Activated CD4-positive, alpha-beta memory T cell treated with anti-CD3 and anti-CD28 coated beads, Interleukin-2, amount 10 ng/mL, durations not matched to agents 7 days and 5 days (primary cell): Measurements from ENCODE around the gene XPNPEP1. TPM values are rescaled to one million over a fixed set of nuclear protein-coding genes. Genes with fewer than 3 reads are reported as not detected.
"Not testable (repeated sequence)": the region's sequence is repeated elsewhere in the genome, so short reads cannot be mapped to it uniquely, and the experiment has no call there.

ENCODE experiments used
- CTCF ChIA-PET: fragments of 350-600 bp; sonication (Branson Sonifier 250); formaldehyde crosslinking; loops from one replicate; lab custom pipeline; 2021; ENCODE audit warnings: antibody characterized with exemption, inconsistent platforms; lab: Charles Lee
- POLR2A ChIA-PET: fragments of 350-600 bp; sonication (Branson Sonifier 250); formaldehyde crosslinking; loops from one replicate; lab custom pipeline; 2021; ENCODE audit warnings: antibody characterized with exemption; lab: Charles Lee
- DNase-seq: peaks from one replicate; pipeline ENCODE4 v3.0.0-alpha.2; 2020
- H3K27ac Mint-ChIP-seq: one replicate; pipeline ENCODE4 v1.8.0; 2021; ENCODE audit warnings: mild to moderate bottlenecking, mixed read lengths
- H3K27me3 Mint-ChIP-seq: one replicate; pipeline ENCODE4 v1.8.0; 2021; ENCODE audit warnings: mixed read lengths
- H3K36me3 Mint-ChIP-seq: one replicate; pipeline ENCODE4 v1.8.0; 2021; ENCODE audit warnings: low read depth, mixed read lengths
- H3K4me1 Mint-ChIP-seq: one replicate; pipeline ENCODE4 v1.8.0; 2021; ENCODE audit warnings: mixed read lengths
- H3K4me3 Mint-ChIP-seq: one replicate; pipeline ENCODE4 v1.8.0; 2021; ENCODE audit warnings: mild to moderate bottlenecking, mixed read lengths
- H3K9me3 Mint-ChIP-seq: one replicate; pipeline ENCODE4 v1.8.0; 2021; ENCODE audit warnings: mixed read lengths
- total RNA-seq, 2 experiments: library from RNA; stranded (reverse); gene quantifications; one replicate each; pipeline ENCODE4 v1.2.3, GENCODE V29; 2021

Gene XPNPEP1
- total RNA-seq, 2 experiments from 2014 or later = 78.7 to 90.3 TPM

DNA sequence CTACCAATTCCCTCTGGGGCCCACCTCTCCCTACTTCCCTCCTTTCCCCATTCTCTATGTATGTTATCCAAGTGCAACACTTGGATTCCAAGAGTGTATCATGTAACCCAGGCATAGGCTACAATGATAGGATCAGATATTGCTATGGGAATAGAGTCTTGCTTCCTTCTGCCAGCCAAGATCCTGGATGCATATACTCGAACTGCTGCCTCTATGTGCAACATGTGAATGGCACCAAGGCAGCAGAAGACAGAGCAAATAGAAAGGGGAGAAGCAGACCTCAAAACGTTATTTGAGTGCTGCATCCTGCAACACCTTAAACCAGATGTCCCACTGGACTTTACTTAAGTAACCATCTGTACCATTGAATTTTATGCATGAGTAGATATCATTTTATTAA, 3.5 kb upstream of the XPNPEP1 start:
- no peak overlapping the region for H3K27ac Mint-ChIP-seq
- CTCF ChIA-PET = no interaction called here
- H3K36me3 Mint-ChIP-seq = peaks cover 8% of the 10 kb centered on the region
- POLR2A ChIA-PET = no interaction called here
- DNase-seq = no peak
- peaks cover 5% of the 10 kb centered on the region for H3K27me3 Mint-ChIP-seq
- H3K9me3 Mint-ChIP-seq = no peaks in the 10 kb centered on the region
- peaks cover 19% of the 10 kb centered on the region for H3K4me1 Mint-ChIP-seq
- H3K4me3 Mint-ChIP-seq = no peak overlapping the region

DNA sequence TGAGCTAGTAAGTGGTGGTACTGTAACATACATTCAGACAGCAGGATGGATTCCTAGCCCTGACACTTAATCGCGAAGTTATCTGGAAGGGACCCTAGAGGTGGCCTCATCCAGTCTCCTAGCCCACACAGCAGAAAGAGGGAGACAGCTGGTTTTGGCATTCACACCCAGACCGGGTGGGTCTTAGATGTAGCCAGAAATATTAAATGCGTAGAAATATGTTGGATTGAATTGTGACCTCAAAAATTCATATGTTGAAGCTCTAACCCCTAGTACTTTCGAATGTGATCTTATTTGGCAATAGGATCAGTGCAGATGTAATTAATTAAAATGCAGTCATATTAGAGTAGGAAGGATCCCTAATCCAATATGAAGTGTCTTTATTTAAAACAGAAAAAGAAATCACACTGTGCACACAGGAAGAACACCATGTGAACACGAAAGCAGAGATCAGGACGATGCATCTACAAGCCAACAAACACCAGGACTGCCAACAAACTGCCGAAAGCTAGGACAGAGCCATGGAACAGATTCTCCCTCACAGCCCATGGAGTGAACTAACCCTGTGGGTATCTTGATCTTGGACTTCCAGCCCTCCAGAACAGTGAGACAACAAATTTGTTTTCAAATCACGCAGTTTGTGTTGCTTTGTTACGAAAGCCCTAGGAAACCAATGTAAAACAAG, 2.9 kb upstream of the XPNPEP1 start:
- DNase-seq = no peak
- ChIA-PET POLR2A (no interaction called here), CTCF (interaction anchor here (1.3 kb wide), 1 partner anchor 42 kb away, joined by 4 read pairs; no protein-coding TSS in a partner anchor)
- Mint-ChIP-seq H3K9me3 (no peaks in the 10 kb centered on the region), H3K4me1 (peaks cover 25% of the 10 kb centered on the region), H3K27me3 (peaks cover 5% of the 10 kb centered on the region), H3K36me3 (peaks cover 15% of the 10 kb centered on the region), H3K4me3 (no peak overlapping the region), H3K27ac (no peak overlapping the region)

DNA sequence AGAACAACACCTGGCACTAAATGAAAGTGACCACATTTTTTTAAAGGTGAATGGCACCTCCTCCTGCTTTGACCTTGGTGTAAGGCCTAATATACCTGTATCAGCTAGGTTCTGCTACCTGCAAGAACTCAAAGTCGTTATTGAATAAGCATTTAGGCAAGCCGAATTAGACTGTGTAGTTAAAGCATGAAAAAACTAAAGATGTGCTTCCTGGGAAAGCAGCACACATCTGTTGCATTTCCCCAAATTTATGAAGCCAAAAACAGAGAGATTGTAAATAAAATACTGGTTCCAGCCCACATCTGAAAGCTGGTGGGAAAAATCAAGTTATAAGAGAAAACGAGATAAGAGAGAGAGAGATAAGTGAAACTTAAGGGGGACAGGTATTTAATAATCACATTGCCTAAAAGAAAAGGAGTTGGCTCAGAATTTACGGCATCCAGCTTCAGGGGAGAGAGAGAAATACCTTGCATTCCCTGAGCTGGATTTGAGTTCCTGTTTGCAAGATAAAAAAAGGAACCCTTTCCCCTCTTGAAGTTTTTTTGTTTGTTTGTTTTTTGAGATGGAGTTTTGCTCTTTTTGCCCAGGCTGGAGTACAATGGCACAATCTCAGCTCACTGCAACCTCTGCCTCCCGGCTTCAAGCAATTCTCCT, 1.8 kb upstream of the XPNPEP1 start:
- H3K27me3 Mint-ChIP-seq = peaks cover 5% of the 10 kb centered on the region
- ChIA-PET CTCF (interaction anchor here (1.3 kb wide), 1 partner anchor 41 kb away, joined by 4 read pairs; no protein-coding TSS in a partner anchor), POLR2A (interaction anchor here (0.6 kb wide), 1 partner anchor 326 kb away, joined by 3 read pairs; no protein-coding TSS in a partner anchor)
- no peak overlapping the region for H3K27ac Mint-ChIP-seq
- no peak for DNase-seq
- peaks cover 36% of the 10 kb centered on the region for H3K4me1 Mint-ChIP-seq
- H3K9me3 Mint-ChIP-seq = no peaks in the 10 kb centered on the region
- no peak overlapping the region for H3K4me3 Mint-ChIP-seq
- peaks cover 19% of the 10 kb centered on the region for H3K36me3 Mint-ChIP-seq

DNA sequence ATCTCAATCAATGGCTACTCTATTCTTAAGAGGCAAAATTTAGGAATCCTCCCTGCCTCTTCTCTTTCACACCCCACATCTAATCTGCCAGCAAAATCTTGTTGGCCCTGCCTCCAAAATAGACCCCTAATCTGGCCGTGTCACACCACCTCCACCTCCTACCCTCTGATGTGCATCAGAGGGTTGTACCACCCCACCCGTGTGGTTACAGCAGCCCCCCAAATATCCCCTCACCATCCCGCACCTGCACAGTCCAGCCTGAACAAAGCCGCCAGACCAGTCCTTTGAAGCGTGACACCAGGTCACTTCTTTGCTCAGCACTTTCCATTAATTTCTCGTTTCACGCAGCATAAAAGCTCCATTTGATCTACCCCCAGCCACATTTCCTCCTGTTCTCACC, 776 bp upstream of the XPNPEP1 start:
- no peaks in the 10 kb centered on the region for H3K9me3 Mint-ChIP-seq
- DNase-seq = no peak
- POLR2A ChIA-PET = interaction anchor here (1.0 to 2.0 kb wide), 4 partner anchors 10 to 21 kb away, joined by 3 to 8 read pairs (median 6); no protein-coding TSS in a partner anchor

DNA sequence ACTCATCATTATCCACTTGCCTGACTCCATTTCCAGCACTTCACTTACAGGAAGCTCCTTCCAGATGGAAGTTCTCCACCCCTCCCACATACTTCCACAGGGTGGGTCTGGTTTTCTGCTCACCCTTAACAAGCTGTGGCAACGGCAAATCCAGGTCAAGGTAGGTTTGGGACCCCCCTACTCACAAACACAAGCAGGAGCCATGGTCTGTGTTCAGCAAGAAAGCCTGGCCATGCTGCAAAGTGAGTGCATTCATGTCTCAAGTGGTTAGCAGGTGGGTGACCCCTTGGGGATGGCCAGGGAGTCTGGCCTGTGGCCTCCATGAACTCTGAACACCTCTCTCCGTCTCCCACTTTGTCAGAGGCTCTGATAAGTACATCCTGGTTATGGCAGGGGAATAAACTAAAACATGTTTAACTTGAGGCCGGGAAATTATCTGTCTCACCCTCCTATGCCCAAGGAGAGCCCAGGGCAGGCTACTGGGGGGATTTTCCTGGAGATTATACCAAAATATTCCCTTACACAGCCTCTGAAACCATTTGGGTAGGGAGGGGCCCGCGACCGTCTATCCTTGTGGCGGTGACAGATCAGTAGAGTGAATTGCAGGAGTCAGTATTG, 844 bp downstream of the XPNPEP1 start:
- H3K27ac Mint-ChIP-seq = peak overlapping the region; percentile 75
- peaks cover 23% of the 10 kb centered on the region for H3K36me3 Mint-ChIP-seq
- DNase-seq = no peak
- CTCF ChIA-PET = interaction anchor here (2.1 kb wide), 1 partner anchor 12 kb away, joined by 10 read pairs; no protein-coding TSS in a partner anchor
- no peaks in the 10 kb centered on the region for H3K9me3 Mint-ChIP-seq
- peaks cover 5% of the 10 kb centered on the region for H3K27me3 Mint-ChIP-seq
- peaks cover 52% of the 10 kb centered on the region for H3K4me1 Mint-ChIP-seq
- POLR2A ChIA-PET = interaction anchor here (1.1 to 2.9 kb wide), 5 partner anchors 12 to 38 kb away, joined by 3 to 17 read pairs (median 6); no protein-coding TSS in a partner anchor
- peak overlapping the region; percentile 88 for H3K4me3 Mint-ChIP-seq

More for the DNA sequence above, 776 bp upstream of the XPNPEP1 start:
- peaks cover 21% of the 10 kb centered on the region for H3K36me3 Mint-ChIP-seq
- no peak overlapping the region for H3K27ac Mint-ChIP-seq
- peaks cover 5% of the 10 kb centered on the region for H3K27me3 Mint-ChIP-seq
- H3K4me3 Mint-ChIP-seq = peak overlapping the region; percentile 57
- peaks cover 46% of the 10 kb centered on the region for H3K4me1 Mint-ChIP-seq
- CTCF ChIA-PET = interaction anchor here (1.1 to 1.3 kb wide), 2 partner anchors 15 to 40 kb away, joined by 3 read pairs; no protein-coding TSS in a partner anchor

DNA sequence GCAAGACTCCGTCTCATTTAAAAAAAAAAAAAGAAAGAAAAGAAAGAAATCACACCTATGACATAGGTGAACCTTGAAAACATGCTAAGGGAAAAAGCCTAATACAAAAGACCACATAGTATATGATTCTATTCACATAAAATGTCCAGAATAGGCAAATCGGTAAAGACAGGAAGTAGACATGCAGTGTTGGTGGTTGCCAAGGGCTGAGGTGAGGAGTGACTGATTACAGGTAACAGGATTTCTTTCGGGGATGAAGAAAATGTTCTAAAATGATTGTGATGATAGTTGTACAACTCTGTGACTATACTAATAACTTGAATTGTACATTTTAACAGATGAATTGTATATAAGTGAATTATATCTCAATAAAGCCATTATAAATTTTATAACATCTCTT, 3.3 kb downstream of the XPNPEP1 start:
- peak; percentile 43 for DNase-seq
- H3K4me3 Mint-ChIP-seq = no peak overlapping the region
- ChIA-PET CTCF (no interaction called here), POLR2A (interaction anchor here (1.0 to 2.9 kb wide), 2 partner anchors 10 to 17 kb away, joined by 4 to 17 read pairs; no protein-coding TSS in a partner anchor)
- no peaks in the 10 kb centered on the region for H3K27me3 Mint-ChIP-seq
- no peak overlapping the region for H3K27ac Mint-ChIP-seq
- peaks cover 35% of the 10 kb centered on the region for H3K36me3 Mint-ChIP-seq
- H3K9me3 Mint-ChIP-seq = no peaks in the 10 kb centered on the region
- H3K4me1 Mint-ChIP-seq = peaks cover 68% of the 10 kb centered on the region

DNA sequence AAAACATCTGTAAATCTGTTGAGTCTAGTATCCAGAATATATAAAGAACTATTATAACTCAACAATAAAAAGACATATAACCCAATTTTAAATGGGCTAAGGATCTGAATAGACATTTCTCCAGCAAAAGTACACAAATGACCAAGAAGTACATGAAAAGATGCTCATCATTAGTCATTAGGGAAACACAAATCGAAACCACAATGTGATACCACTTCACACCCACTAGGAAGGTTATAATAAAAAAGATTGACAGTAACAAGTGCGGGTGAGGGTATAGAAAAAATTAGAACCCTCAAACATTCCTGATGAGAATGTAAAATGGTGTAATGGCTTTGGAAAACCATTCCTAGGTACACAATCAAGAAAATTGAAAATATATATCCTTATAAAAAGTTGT, 4.1 kb downstream of the XPNPEP1 start:
- no peak for DNase-seq
- peaks cover 41% of the 10 kb centered on the region for H3K36me3 Mint-ChIP-seq
- H3K27ac Mint-ChIP-seq = no peak overlapping the region
- no peaks in the 10 kb centered on the region for H3K27me3 Mint-ChIP-seq
- ChIA-PET POLR2A (interaction anchor here (1.0 kb wide), 1 partner anchor 9 kb away, joined by 4 read pairs; no protein-coding TSS in a partner anchor), CTCF (no interaction called here)
- no peaks in the 10 kb centered on the region for H3K9me3 Mint-ChIP-seq
- no peak overlapping the region for H3K4me3 Mint-ChIP-seq
- peaks cover 69% of the 10 kb centered on the region for H3K4me1 Mint-ChIP-seq

DNA sequence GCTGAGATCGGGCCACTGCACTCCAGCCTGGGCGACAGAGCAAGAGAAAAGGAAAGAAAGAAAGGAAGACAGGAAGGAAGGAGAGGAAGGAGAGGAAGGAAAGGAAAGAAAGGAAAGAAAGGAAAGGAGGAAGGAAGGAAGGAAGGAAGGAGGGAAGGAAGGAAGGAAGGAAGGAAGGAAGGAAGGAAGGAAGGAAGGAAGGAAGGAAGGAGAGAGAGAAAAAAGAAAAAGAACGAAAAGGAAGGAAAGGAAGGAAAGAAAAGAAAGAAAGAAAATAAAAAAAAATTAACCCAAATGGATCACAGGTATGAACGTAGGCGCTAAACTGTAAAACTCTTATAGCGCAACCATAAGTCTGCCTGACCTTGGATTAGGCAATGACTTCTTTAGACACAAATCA, 4.6 kb downstream of the XPNPEP1 start:
- H3K4me3 Mint-ChIP-seq, H3K27me3 Mint-ChIP-seq, H3K9me3 Mint-ChIP-seq, DNase-seq, H3K27ac Mint-ChIP-seq: not testable (repeated sequence)
- H3K36me3 Mint-ChIP-seq = peaks cover 46% of the 10 kb centered on the region
- peaks cover 69% of the 10 kb centered on the region for H3K4me1 Mint-ChIP-seq
- ChIA-PET CTCF (interaction anchor here (0.7 kb wide), 1 partner anchor 353 kb away, joined by 3 read pairs; no protein-coding TSS in a partner anchor), POLR2A (interaction anchor here (1.0 kb wide), 1 partner anchor 16 kb away, joined by 3 read pairs; no protein-coding TSS in a partner anchor)

DNA sequence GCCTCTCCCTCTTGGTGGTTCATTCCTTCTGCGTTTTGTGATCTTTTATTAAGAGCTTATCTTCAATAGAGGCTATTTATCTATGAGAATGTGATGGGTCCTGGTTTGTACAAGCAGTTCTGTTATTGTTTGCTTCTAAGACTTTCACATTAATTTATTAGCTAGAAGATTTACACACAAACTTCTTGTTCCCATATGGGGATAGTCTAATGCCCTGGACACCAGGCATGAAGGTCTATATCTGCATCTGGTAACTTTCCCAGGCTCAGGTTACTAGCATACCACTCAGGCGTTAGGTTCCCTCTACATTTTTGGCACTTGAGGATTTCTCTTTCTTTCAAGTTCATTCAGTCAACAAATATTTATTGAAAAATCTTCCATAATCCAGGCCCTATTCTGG, 7.7 kb downstream of the XPNPEP1 start:
- H3K27ac Mint-ChIP-seq = peak overlapping the region; percentile 74
- peaks cover 58% of the 10 kb centered on the region for H3K36me3 Mint-ChIP-seq
- ChIA-PET CTCF (interaction anchor here (0.6 to 1.1 kb wide), 2 partner anchors 13 to 292 kb away, joined by 3 to 4 read pairs; no protein-coding TSS in a partner anchor), POLR2A (interaction anchor here (5.6 kb wide), 1 partner anchor 13 kb away, joined by 32 read pairs; no protein-coding TSS in a partner anchor)
- no peaks in the 10 kb centered on the region for H3K9me3 Mint-ChIP-seq
- DNase-seq = no peak
- peaks cover 77% of the 10 kb centered on the region for H3K4me1 Mint-ChIP-seq
- no peak overlapping the region for H3K4me3 Mint-ChIP-seq
- H3K27me3 Mint-ChIP-seq = no peaks in the 10 kb centered on the region

DNA sequence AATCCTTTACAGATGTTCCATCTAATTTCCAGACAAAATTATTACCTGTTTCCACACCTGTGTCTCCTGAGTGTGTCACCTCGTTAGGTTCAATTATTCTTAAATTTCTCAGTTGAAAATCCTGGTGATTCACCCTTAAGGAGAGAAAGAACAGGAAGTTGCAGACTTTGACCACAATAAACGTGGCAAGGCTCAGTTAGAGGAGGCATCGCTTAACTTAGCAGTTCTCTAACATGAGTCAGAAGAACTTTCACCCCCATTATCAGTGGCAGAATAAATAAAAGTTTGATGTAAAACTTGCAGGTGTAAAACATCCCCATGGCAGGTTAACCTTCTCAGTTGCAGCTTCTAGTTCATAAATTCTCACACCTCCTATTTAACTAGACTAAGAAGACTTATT, 8.3 kb downstream of the XPNPEP1 start:
- H3K27ac Mint-ChIP-seq = peak overlapping the region; percentile 74
- CTCF ChIA-PET = no interaction called here
- no peaks in the 10 kb centered on the region for H3K27me3 Mint-ChIP-seq
- POLR2A ChIA-PET = interaction anchor here (5.6 kb wide), 1 partner anchor 12 kb away, joined by 32 read pairs; no protein-coding TSS in a partner anchor
- H3K4me1 Mint-ChIP-seq = peaks cover 77% of the 10 kb centered on the region
- H3K9me3 Mint-ChIP-seq = no peaks in the 10 kb centered on the region
- peak; percentile 51 for DNase-seq
- H3K4me3 Mint-ChIP-seq = no peak overlapping the region
- peaks cover 58% of the 10 kb centered on the region for H3K36me3 Mint-ChIP-seq

DNA sequence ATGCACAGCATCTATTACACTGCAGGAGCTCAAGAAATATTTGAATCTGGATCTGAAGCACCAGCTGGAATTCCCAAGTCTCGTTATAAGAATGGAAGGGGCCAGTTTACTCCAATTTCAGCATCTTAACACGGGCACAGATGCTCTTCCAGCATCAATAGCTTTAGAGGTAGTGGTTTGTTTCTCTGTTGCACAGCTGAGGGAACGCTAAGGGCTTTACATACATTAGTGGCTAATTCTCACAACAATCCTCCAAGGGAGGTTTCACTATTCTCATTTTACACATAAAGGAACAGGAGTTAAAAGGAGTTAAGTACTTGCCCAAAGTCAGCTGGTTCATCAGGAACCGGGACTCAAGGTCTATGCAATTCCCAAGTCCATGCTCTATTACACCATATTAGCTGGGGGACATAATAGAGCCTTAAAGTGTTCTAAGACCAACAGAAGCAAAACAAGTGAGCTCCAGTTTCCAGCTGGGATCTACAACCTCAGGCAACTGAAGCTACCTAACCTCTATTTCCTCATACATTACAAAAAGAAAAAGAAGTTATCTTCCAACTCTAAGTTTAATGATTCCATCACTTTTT, 9.9 kb downstream of the XPNPEP1 start:
- no peak overlapping the region for H3K4me3 Mint-ChIP-seq
- H3K4me1 Mint-ChIP-seq = peaks cover 71% of the 10 kb centered on the region
- peaks cover 61% of the 10 kb centered on the region for H3K36me3 Mint-ChIP-seq
- no peak overlapping the region for H3K27ac Mint-ChIP-seq
- POLR2A ChIA-PET = interaction anchor here (0.7 to 5.6 kb wide), 4 partner anchors 10 to 94 kb away, joined by 3 to 32 read pairs (median 3); partner anchors contain the start of genes ADD3 and XPNPEP1
- CTCF ChIA-PET = interaction anchor here (1.1 to 3.3 kb wide), 2 partner anchors 22 to 29 kb away, joined by 3 to 14 read pairs; no protein-coding TSS in a partner anchor
- no peak for DNase-seq
- H3K9me3 Mint-ChIP-seq = no peaks in the 10 kb centered on the region
- H3K27me3 Mint-ChIP-seq = no peaks in the 10 kb centered on the region
